ENCODE results near the gene MTIF3. TPM values are rescaled to one million over a fixed set of nuclear protein-coding genes. Genes with fewer than 3 reads are reported as not detected.

MTIF3 gene
- total RNA-seq, 4 donors from 2014 or later = 96.6 to 165 (median 142) TPM

DNA sequence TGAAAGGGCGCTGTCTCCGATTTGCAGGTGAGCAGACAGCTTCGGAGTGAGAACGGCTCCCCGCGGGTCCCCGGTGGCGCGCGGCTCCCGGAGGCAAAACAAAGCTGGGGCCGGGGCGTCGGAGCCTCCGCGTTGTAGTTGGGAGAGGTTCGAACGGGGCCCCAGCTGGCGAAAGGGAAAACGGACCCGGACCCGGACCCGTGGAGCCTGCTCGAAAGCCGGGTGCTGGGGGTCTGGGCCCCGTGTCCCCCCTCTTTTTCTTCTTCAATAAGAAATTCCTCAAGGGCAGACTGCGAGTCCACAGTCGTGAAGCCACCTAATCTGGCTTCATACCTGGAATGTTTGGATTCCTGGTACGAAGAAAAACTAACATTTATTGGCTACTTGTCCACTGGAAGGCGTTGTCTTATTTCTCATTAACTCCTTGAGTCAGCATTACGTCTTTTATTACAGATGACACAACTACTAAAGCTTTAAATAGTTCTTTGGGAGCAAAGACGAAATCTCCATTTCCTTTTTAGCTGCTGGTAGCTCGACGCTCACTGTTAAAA lies 632 bp upstream of the MTIF3 start:
- TF ChIP-seq, protein P1, sequence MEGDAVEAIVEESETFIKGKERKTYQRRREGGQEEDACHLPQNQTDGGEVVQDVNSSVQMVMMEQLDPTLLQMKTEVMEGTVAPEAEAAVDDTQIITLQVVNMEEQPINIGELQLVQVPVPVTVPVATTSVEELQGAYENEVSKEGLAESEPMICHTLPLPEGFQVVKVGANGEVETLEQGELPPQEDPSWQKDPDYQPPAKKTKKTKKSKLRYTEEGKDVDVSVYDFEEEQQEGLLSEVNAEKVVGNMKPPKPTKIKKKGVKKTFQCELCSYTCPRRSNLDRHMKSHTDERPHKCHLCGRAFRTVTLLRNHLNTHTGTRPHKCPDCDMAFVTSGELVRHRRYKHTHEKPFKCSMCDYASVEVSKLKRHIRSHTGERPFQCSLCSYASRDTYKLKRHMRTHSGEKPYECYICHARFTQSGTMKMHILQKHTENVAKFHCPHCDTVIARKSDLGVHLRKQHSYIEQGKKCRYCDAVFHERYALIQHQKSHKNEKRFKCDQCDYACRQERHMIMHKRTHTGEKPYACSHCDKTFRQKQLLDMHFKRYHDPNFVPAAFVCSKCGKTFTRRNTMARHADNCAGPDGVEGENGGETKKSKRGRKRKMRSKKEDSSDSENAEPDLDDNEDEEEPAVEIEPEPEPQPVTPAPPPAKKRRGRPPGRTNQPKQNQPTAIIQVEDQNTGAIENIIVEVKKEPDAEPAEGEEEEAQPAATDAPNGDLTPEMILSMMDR (IDR thresholded peaks at IDR 0.05; ENCODE audit: low read depth) = no peak

DNA sequence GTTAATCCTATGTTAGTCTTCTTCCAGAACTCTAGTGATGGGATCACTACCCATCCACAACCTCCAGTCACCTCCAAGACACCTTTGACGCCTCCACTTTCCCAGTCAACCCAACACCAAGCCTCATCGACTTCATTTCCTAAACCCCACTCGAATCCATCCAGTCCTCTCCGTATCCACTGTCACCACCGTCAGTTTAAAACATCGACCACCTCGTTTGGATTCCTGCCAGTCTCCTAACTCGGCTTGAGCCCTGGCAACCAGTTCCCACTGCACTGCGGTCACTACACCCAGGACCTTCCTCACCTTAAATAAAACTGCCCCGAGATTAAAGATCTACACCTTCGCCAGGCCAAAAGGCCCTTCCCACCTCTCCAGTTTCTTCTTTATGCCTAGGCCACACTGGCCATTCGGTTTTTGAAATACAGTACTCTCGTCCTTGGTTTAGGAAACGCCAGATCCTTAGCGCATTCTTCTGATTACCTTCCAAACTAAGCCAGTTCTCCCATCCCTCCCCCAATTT lies 1.2 kb downstream of the MTIF3 start:
- TF ChIP-seq, protein P1 (IDR thresholded peaks at IDR 0.05; ENCODE audit: low read depth) = no peak

DNA sequence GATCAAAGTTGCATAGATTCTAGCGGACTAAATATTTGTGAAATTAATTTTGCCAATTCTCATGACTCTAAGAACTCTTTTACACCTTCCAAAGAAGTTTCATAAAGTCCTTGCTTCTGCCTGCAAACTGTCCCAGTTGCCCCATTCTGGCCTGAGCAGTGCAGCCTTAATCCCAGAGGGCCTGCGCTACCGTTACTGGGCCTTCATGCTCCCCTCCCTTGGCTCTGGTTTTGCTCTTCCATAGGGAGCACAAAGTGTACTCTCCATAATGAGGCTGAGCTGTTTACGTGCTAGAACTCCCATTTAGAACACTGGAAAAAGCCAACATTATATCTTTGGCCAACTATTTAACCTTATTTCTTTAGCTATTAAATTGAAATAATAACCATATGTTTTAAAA lies 2.1 kb downstream of the MTIF3 start:
- TF ChIP-seq, protein P1 (IDR thresholded peaks at IDR 0.05; ENCODE audit: low read depth) = no peak

DNA sequence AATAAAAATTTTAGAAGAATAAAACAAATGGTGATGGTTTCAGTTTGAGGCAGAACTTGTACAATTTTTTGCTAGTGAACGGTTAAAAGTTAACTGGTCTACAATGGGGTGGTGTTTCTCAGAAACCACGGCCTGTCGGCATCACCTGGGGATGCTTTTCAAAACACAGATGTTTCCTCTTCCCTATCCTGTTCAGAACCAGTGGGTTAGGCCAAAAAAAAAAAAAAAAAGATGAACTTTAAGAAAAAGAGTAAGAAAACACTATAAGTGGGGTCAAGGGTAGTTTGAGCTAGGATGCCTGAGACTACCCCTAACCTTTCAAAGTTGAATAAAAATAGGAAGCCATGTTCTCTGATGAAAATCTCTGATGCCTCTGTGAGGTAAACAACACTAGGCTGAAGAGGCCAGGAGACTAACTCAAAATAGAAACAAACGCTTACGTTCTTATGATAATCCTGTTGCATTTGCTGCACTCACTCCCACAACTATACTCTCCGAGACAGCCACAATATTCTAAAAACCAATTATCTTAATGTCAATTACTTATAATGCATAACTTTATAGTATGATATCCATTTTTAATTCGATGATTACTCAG lies 3.3 kb downstream of the MTIF3 start:
- TF ChIP-seq, protein P1 (IDR thresholded peaks at IDR 0.05; ENCODE audit: low read depth) = no peak

DNA sequence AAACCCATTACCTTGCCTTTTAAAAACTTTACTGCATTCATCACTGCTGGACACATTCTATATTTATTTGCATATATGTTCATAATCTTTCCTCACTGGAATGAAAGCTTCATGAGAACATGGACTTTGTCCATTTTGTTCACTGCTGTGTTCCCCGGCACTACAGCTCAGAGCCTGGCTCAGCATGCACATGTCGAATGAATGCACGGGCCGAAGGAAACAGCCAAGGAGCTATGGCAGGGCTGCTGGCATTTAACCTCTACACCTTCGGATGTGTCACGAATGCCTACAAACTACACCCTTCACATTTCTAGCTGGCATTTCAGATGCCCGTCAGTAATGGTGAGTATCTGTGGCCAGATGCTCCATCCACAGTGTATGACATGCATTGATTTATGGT lies 7.6 kb downstream of the MTIF3 start:
- TF ChIP-seq, protein P1 (IDR thresholded peaks at IDR 0.05; ENCODE audit: low read depth) = no peak

DNA sequence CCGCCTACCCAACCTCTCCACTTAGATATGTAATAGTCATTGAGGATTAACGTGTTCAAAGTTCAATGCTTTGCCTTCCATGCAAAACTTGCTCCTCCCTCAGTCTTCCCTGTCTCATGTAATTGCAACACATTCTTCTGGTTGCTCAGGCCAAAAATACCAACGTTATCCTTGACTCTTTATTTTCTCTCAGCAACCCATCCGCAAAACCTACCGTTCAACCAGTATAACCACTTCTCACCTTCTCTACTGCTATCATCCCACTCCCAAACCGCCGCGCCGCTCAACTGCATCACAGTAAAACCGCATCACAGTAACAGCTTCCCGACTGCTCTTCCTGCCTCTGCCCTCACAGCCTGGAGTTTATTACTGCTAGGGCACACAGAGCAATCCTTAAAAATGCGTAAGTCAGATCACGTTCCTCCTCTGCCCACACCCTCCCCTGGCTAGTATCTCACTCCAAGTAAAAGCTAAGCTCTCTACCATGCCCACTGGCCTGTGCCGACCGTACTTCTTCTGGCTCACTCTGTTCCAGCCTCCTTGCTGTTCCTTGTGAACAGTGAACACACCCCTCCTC lies 8.2 kb downstream of the MTIF3 start:
- TF ChIP-seq, protein P1 (IDR thresholded peaks at IDR 0.05; ENCODE audit: low read depth) = no peak

DNA sequence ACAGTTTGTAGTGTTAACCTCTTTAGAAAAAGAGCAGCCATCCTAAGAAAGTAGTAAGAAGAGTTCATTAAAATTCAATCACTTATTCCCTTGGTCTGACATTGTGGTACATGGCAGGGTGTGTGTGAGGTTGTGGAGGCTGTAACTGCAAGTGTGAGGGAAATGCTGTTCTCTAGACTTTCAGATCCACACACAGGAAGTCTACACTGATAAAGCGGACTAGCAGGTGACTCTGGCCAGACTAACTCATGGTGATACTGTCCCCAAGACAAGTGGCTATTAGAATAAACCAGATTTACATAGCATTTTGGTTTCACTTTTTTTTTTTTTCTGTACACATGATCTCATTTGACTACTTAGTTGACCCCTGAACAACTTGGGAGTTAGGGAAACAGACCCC lies 10.0 kb downstream of the MTIF3 start:
- TF ChIP-seq, protein P1 (IDR thresholded peaks at IDR 0.05; ENCODE audit: low read depth) = no peak

Data from subcutaneous adipose tissue (tissue), 4 donors.